Keratinocyte (primary cell): ENCODE measurements around the gene ZNF598. TPM values are rescaled to one million over a fixed set of nuclear protein-coding genes. Genes with fewer than 3 reads are reported as not detected.
A peak's percentile ranks its signal among the peaks of the same experiment; 100 is the strongest.

Experiments used
- DNase-seq: peaks from one replicate; pipeline ENCODE4 v3.0.0-alpha.2; 2011; ENCODE audit warnings: low read depth, missing footprints, low spot score
- FAIRE-seq: peaks from 2 replicates; lab custom pipeline; 2011; peaks lifted over from hg19 to GRCh38; lab: Jason Lieb, UNC
- H2AFZ ChIP-seq: 2 replicates; pipeline ENCODE4 v1.6.0; 2012; ENCODE audit warnings: low read length, control low read depth, inconsistent platforms; ENCODE audit not compliant: control insufficient read depth
- H3K27ac ChIP-seq: 2 replicates; pipeline ENCODE4 v1.5.1; 2011; ENCODE audit warnings: low read length; ENCODE audit not compliant: control insufficient read depth, insufficient read depth
- H3K27me3 ChIP-seq: 3 replicates; pipeline ENCODE4 v1.6.0; 2011; ENCODE audit warnings: low read length; ENCODE audit not compliant: control insufficient read depth, insufficient read depth; ENCODE audit errors: extremely low read depth
- H3K36me3 ChIP-seq, 2 experiments: 2 replicates in 1 of 2; 3 replicates in 1 of 2; pipeline ENCODE4 v1.5.1; 2011; ENCODE audit warnings: low read length in 2 of 2, mild to moderate bottlenecking in 1 of 2; ENCODE audit not compliant: control insufficient read depth in 2 of 2, insufficient read depth in 2 of 2; ENCODE audit errors: extremely low read depth in 1 of 2
- H3K4me1 ChIP-seq: 3 replicates; pipeline ENCODE4 v1.5.1; 2011; ENCODE audit warnings: low read length; ENCODE audit not compliant: control insufficient read depth, insufficient read depth; ENCODE audit errors: extremely low read depth
- H3K4me2 ChIP-seq: 3 replicates; pipeline ENCODE4 v1.6.0; 2011; ENCODE audit warnings: low read depth, low read length; ENCODE audit not compliant: control insufficient read depth, insufficient read depth; ENCODE audit errors: extremely low read depth
- H3K4me3 ChIP-seq, 3 experiments: fragments of 200-600 bp in 1 of 3; sonication (generic) in 1 of 3; 2 replicates in 2 of 3; 3 replicates in 1 of 3; pipeline ENCODE4 v1.5.1; 2011 to 2016; ENCODE audit warnings: low read length in 3 of 3, mild to moderate bottlenecking in 3 of 3, control low read depth in 2 of 3, inconsistent platforms in 1 of 3, low read depth in 1 of 3, mixed read lengths in 1 of 3, mixed run types in 1 of 3, moderate library complexity in 1 of 3; ENCODE audit not compliant: control insufficient read depth in 2 of 3, insufficient read depth in 2 of 3; ENCODE audit errors: extremely low read depth in 1 of 3
- H3K79me2 ChIP-seq: 2 replicates; pipeline ENCODE4 v1.6.0; 2012; ENCODE audit warnings: low read length; ENCODE audit not compliant: control insufficient read depth, insufficient read depth
- H3K9ac ChIP-seq: 3 replicates; pipeline ENCODE4 v1.6.0; 2011; ENCODE audit warnings: low read length; ENCODE audit not compliant: control insufficient read depth, insufficient read depth; ENCODE audit errors: extremely low read depth
- H3K9me1 ChIP-seq: 3 replicates; pipeline ENCODE4 v1.6.0; 2011; ENCODE audit warnings: low read length; ENCODE audit not compliant: control insufficient read depth, insufficient read depth; ENCODE audit errors: extremely low read depth
- H3K9me3 ChIP-seq: 2 replicates; pipeline ENCODE4 v1.5.1; 2012; ENCODE audit warnings: low read depth, low read length; ENCODE audit not compliant: control insufficient read depth
- H4K20me1 ChIP-seq: 3 replicates; pipeline ENCODE4 v1.6.0; 2011; ENCODE audit warnings: low read length; ENCODE audit not compliant: control insufficient read depth, insufficient read depth; ENCODE audit errors: extremely low read depth
- CTCF ChIP-seq, 3 experiments: IDR thresholded peaks in 1 of 3; conservative IDR thresholded peaks in 1 of 3; optimal IDR thresholded peaks in 1 of 3; 2 replicates in 2 of 3; 3 replicates in 1 of 3; pipeline versions ENCODE3 to v1.5.1; 2011; ENCODE audit warnings: low read length in 3 of 3, mild to moderate bottlenecking in 3 of 3, moderate library complexity in 2 of 3, control low read depth in 1 of 3, inconsistent platforms in 1 of 3; ENCODE audit not compliant: insufficient read depth in 2 of 3; ENCODE audit errors: extremely low read depth in 1 of 3
- EZH2 ChIP-seq: IDR thresholded peaks from one replicate; pipeline ENCODE4 v1.6.1; 2012; ENCODE audit warnings: inconsistent platforms, mild to moderate bottlenecking, low read length, moderate library complexity
- dilution Hi-C: fragments of 300-500 bp; cut with MboI; formaldehyde crosslinking; loops from one replicate; pipeline ENCODE4 v1.7.0; 2020; ENCODE audit warnings: low sequenced_read_pairs; ENCODE audit not compliant: extremely low pct_ligation_motif_present
- polyA plus RNA-seq, 5 experiments: library from polyadenylated mRNA; depleted of rRNA in 3 of 5; stranded (reverse) in 3 of 5; stranded (forward) in 1 of 5; unstranded in 1 of 5; fragments of >200 nt; gene quantifications; 1 replicate in 1 of 5; 2 replicates in 3 of 5; 3 replicates in 1 of 5; pipeline versions ENCODE4 v1.2.1 to v1.2.3, GENCODE V29; 2011 to 2012; ENCODE audit warnings: missing spikeins in 2 of 5, low read depth in 1 of 5, low replicate concordance in 1 of 5

ZNF598 gene
- polyA plus RNA-seq, 1 donor (not counting 4 experiments of a cell fraction or from before 2014, with no cell fraction given), result 18.0 TPM

GRCh38 chr16:2006317-2006716 lies 3.3 kb downstream of the ZNF598 start:
- Histone ChIP-seq H3K4me3 (peak overlapping the region in 1 of 3 experiments; percentile 20), H4K20me1 (peaks cover 57% of the 10 kb centered on the region), H3K9me1 (peaks cover 2% of the 10 kb centered on the region), H3K4me2 (no peak overlapping the region), H2AFZ (no peak overlapping the region), H3K9me3 (no peaks in the 10 kb centered on the region), H3K79me2 (peaks cover 87% of the 10 kb centered on the region), H3K27ac (no peak overlapping the region), H3K4me1 (peaks cover 36% of the 10 kb centered on the region), H3K27me3 (no peaks in the 10 kb centered on the region), H3K9ac (no peak overlapping the region), H3K36me3 (peaks cover 16 to 61% of the 10 kb centered on the region in 2 experiments)
- TF ChIP-seq CTCF (optimal IDR thresholded peaks at IDR 0.05 in 1 of 3, IDR thresholded peaks at IDR 0.05 in 1 of 3, conservative IDR thresholded peaks at IDR 0.05 in 1 of 3; ENCODE audit: extremely low read depth in 1 of 3, insufficient read depth in 2 of 3, low read length in 3 of 3), result no peak
- no peak for TF ChIP-seq EZH2
- FAIRE-seq (no peak), DNase-seq (no peak)
- dilution Hi-C loops, result no loop called here

GRCh38 chr16:2005646-2006045 lies 4.0 kb downstream of the ZNF598 start:
- H3K9me1 ChIP-seq, result peaks cover under 1% of the 10 kb centered on the region
- dilution Hi-C loops, result no loop called here
- peaks cover 22 to 67% of the 10 kb centered on the region in 2 experiments for H3K36me3 ChIP-seq
- H3K4me1 ChIP-seq, result peaks cover 35% of the 10 kb centered on the region
- H3K4me3 ChIP-seq, result no peak overlapping the region
- H3K9me3 ChIP-seq, result no peaks in the 10 kb centered on the region
- H3K9ac ChIP-seq, result no peak overlapping the region
- H3K27me3 ChIP-seq, result no peaks in the 10 kb centered on the region
- TF ChIP-seq CTCF (optimal IDR thresholded peaks at IDR 0.05 in 1 of 3, IDR thresholded peaks at IDR 0.05 in 1 of 3, conservative IDR thresholded peaks at IDR 0.05 in 1 of 3; ENCODE audit: extremely low read depth in 1 of 3, insufficient read depth in 2 of 3, low read length in 3 of 3) (no peak), EZH2 (no peak)
- H3K79me2 ChIP-seq, result peaks cover 86% of the 10 kb centered on the region
- H4K20me1 ChIP-seq, result peaks cover 58% of the 10 kb centered on the region
- no peak for FAIRE-seq
- no peak overlapping the region for H2AFZ ChIP-seq
- no peak overlapping the region for H3K27ac ChIP-seq
- DNase-seq, result no peak
- no peak overlapping the region for H3K4me2 ChIP-seq
